HT1080 (cell line): Measurements from ENCODE around the gene CBLN2. TPM values are rescaled to one million over a fixed set of nuclear protein-coding genes. Genes with fewer than 3 reads are reported as not detected.

Experiments used
- DNase-seq: peaks from one replicate; pipeline ENCODE4 v3.0.0-alpha.2; 2015; ENCODE audit warnings: low read depth
- polyA plus RNA-seq, 2 experiments: library from polyadenylated mRNA; depleted of rRNA; stranded (reverse); fragments of >200 nt; gene quantifications; 2 replicates each; pipeline ENCODE4 v1.2.3, GENCODE V29; 2015
- total RNA-seq: library from RNA; depleted of rRNA; stranded (reverse); fragments of >200 nt; shearing (Covaris generic); gene quantifications from 2 replicates; pipeline ENCODE4 v1.2.3, GENCODE V29; 2014; rRNA removed

CBLN2 gene
- not detected in 2 replicates for total RNA-seq
- 0.05 and 0.23 TPM in 2 replicates for polyA plus RNA-seq (2015; cell fraction: cytosol; rRNA removed)
- 0.07 and 0.27 TPM in 2 replicates for polyA plus RNA-seq (2015; cell fraction: nucleus; rRNA removed)

DNA sequence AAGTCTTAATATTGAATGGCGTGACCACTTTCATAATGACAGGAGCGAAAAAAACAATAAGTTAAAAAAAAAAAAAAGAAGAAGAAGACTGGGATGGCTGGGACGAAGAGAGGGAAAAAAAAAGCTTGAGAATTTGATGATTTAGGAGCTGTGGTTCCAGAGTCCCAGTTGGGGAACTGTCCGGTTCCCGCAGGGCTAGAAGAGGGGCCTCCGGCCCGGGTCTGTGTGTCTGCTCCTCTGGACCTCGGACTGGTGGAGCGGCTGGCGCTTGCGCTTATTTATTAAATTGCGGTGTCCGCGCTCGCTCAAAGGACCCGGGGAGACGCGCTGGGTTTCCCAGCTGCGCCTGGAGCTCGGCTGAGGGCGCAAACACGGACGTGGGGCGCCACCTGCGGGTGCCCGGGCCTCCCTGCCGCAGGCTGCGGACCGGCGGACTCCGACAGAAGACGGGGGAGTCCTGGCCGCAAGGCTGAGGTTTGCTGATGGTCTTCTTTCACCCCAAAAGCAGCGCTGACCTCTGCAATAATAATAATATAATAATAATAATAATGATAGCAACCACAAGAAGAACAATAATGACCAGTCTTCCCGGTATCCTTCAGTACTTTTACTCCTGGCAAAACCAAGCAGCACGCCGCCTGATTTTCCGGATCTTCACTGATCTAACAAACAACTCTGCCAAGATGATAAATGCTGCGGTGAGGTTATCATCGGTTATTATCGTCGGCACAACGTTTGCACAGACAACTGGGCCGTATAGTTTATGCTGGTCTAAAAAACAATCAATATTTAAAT, at the start of gene CBLN2:
TSS of gene CBLN2 (minus strand) at position 251 of the 795 bp plus-strand sequence. CDS start 2,182 bp downstream, outside the sequence.
- peak; percentile 66 for DNase-seq

DNA sequence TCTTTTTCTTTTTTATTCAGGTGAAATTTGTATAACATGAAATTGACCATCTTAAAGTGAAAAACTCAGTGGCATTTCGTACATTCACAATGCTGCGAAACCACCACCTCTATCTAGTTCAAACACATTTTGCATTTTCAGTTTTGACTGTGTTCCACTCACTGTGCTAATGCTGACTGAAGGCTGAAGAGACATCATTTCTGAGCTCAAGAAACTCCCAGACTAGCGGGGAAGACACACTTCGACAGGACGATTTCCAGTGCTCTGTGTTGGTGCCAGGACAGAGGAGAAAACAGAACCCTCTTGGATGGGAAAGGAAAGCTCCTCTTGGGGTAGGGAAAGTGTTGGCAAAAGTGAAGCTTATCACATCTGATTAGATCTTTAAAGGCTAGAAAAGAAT, 44.2 kb upstream of the CBLN2 start:
- no peak for DNase-seq

DNA sequence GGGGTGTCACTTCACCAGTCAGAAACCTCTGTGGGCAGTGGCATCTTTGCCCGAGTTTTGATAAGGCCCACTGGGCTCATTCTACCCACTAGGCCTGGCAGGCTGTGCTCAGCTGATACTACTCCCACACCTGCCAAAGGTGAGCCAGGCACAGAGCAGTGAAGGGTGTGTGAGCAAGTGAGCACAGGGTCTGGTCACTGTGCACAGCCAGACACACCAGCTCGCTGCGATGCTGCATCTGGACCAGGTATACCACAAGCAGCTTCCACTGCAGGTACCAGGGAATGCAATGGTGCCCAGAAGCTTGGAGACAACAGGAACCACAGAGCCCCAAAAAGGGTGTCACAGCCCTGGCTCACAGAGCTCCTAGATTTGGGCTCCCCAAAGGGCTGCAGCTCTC, 40.6 kb upstream of the CBLN2 start:
- DNase-seq: no peak

DNA sequence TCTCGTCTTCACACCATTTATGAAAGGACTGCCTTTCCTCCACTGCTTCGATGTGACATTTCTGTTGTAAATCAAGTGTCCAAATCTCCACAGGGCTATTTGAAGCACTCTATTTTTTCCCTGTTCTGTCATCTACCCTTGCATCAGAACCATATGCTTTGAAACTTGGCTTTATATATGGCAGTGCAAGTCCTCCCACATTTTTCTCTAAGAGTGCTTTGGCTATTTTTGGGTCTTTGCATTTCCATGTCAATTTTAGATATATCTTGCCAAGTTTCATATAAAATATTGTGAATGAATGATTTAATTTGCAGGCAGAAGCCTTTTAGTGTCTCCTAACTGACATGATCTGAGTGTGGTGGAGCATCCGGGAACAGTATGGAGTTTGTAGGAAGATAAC, 37.8 kb upstream of the CBLN2 start:
- DNase-seq: no peak

DNA sequence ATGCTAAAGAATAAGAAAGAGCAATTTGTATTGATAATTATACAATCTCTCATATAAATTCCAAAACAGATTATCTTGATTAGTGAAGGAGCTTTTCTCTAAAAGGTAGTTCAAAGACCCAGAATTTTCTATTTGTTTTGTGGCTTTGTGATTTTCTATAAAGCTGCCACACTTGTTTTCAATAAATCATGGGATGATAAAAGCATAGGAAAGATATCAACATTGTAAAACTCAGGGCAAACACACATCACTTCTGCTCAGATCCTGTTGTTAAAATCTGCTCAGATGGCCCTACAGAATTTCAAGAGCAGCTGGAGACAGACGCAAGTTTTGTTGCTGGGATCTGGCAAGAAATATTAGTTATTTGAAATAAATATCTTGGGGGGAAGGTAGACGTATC, 28.8 kb upstream of the CBLN2 start:
- DNase-seq: no peak

DNA sequence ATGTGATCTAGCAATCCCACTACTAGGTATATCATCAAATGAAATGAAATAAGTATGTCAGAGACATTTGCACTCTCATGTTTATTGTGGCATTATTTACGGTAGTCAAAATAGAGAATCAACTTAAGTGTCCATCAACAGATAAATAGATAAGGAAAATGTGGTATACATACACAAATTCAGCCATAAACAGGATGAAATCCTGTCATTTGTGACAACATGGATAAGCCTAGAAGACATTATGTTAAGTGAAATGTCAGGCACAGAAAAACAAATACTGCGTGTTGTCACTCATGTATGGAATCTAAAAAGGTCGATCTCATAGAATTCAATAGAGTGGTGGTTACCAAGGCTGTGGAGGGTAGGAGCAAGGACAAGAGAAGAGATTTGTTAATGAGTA, 22.1 kb upstream of the CBLN2 start:
- no peak for DNase-seq

DNA sequence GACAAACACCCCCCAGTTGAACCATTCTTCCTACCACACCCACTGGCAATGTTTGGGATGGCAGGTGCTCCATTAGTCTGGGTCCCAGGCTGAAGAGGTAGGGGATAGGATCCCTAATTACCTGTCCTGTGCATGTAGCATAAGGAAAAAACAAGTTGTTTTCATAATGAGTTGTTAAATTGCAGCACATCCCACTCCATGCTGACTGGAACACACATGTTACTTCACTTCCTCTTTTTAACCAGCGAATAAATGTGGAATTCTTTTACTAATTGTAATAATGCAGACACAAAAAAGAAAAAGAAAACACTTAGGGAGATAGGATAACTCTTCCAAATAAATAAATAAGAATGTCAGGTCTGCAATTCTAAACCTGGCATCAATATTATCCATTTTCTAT, 11.8 kb upstream of the CBLN2 start:
- DNase-seq: no peak

DNA sequence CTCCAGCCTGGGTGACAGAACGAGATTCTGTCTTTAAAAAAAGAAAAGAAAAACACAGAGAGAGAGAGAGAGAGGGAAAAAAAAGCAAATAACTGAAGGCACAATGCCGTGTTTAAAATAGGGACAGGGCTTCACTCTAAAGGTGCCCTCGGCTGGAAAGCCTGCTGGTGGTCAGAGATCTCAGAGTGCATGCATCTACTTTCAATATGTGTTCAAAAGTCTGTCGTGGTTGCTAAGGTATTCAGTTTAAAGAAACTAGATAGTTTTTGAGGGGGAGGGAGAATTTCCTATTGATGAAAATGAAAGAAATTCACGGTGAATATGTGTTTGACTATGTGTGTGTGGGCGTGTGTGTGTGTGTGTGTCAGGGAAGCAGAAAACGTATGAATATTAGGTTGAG, 11.0 kb upstream of the CBLN2 start:
- no peak for DNase-seq

DNA sequence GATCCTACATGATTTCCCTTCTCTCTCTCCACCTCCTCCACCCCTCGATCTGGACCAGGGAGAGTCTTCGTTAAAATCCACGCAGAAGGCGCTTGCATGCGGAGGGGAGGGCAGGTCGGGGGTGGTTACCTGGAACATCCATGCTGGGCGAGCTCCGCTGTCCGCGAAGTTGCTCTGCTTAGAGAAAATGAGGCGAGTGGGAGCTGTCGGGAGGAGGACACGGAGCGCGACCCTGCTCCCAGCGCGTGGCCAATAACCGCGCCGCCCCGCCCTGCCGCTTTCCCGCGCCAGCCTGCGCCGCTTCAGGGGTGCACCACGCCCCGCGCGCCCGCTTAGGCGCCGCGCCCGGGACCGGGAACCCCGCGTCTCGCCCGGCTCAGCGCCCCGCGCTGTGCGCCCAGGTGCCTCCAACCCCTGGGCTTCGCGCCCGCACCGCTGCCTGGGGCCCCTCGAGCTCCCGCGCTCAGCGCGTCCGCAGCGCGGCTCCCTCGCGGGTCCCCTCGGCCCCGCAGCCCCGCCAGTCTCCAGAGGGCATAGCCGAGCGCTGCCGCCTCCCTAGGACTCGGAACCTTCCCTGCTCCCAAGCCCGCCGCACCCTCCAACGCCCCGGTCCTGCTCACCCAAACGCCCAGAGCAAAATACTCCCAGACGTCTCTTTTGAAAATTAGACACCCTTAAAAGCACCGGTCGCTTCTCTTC, 636 bp downstream of the CBLN2 start:
- no peak for DNase-seq

DNA sequence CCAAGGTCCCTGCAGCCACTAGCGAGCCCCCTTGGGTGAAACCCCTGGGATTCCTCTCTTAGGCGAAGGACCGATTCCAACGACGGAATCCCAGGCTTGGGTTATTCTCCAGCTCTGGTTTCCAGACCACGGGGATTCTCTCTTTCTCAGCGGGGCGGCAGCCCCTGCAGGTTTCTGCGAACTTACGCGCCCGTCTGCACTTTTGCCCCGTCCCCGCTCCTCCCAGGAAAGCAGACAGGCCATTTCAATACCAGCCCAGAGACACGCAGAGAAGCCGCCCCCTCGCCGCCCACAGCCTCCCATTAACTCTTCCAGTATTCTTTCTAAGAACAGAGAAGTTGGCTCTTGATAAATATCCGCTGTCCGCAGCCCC, 1.2 kb downstream of the CBLN2 start:
- no peak for DNase-seq

DNA sequence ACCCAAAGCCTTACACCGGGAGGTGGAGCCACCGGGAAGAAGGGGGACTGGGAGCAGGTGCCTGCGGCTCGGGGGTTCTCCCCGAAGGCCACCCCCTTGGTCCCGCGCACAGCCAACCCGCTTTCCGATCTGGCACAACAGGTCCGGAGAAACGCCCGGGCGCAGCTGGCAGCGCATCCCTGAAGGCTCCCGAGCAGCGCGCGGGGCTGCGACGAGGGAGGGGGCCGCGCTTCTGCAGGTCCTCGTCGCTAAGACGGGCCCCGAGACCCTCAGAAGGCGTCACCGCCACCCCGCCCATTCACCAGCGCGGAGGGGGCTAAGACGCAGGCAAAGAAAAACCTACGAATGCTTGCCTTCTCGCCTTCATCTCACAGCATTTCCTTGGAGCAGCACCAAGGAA, 1.8 kb downstream of the CBLN2 start:
- no peak for DNase-seq

DNA sequence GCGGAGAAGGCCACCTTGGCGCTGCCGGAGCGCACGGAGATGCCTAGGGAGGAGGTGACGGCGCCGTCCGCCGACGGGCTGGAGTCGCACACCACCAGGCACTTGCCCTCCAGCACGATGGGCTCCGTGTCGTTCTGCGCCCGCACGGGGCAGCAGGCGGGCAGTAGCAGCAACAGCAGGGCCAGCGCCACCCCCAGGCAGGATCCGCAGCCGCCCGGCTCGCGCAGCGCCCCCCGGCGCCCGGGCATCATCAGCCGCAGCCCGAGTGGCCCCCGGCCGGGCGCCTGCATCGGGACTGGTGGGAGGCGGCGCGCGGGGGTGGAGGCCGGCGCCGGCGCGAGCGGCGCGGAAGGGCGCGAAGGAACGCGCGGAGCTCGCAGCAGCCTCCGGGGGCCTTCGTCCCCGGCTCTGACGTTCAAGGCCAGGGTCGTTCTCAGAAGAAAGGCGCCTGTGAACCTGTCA, 2.2 kb downstream of the CBLN2 start:
- DNase-seq: no peak

DNA sequence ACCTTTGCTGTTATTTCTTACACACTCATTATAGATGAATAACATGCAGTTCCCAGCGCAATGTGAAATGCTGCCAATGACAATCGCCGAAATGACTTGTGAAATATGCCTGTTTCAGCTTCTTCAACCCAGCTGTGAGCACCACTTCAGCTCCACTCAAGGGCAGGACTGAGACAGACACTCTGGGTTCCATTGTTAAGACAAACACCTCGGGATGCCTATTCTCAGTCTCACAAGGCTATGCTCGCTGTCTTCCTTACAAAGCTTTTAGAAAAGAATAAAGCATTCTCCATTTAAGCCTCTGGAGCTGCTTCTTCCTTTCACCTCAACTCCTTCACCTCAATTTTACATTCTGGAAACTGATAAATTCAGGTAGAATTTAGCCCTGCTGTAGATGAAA, 4.2 kb downstream of the CBLN2 start:
- DNase-seq: no peak

DNA sequence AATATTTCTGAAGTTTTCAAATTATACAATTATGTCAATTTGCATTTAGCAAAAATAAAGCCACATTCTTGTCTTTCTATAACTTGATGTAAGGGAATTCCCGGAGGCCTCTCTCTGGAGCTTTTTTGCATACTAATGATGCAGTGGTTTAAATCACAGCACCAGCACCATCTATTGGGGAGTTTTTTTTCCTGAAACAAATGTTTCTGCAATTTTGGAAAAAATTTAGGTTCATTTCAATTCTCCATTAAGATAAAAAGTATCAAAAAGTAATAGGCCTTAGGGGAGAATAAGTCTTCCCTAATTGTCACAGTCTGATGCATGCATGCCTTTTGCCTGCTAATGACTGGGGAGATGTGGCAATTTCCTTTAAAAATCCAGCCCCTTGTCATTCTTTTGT, 13.5 kb downstream of the CBLN2 start:
- no peak for DNase-seq

DNA sequence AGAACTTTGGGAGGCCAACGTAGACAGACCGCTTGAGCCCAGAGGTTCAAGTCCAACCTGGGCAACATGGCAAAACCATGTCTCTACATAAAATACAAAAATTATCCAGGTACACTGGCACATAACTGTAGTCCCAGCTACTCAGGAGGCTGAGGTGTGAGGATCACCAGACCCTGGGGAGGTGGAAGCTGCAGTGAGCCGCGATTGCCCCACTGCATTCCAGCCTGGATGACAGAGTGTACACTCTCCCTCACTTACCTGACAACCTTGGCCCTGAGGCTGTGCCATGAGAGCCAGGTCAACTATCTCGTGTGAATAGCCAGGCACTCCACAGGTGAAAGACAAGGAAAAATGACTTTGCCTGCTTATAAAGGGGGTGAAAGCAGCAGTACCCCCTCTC, 39.3 kb downstream of the CBLN2 start:
- DNase-seq: no peak

DNA sequence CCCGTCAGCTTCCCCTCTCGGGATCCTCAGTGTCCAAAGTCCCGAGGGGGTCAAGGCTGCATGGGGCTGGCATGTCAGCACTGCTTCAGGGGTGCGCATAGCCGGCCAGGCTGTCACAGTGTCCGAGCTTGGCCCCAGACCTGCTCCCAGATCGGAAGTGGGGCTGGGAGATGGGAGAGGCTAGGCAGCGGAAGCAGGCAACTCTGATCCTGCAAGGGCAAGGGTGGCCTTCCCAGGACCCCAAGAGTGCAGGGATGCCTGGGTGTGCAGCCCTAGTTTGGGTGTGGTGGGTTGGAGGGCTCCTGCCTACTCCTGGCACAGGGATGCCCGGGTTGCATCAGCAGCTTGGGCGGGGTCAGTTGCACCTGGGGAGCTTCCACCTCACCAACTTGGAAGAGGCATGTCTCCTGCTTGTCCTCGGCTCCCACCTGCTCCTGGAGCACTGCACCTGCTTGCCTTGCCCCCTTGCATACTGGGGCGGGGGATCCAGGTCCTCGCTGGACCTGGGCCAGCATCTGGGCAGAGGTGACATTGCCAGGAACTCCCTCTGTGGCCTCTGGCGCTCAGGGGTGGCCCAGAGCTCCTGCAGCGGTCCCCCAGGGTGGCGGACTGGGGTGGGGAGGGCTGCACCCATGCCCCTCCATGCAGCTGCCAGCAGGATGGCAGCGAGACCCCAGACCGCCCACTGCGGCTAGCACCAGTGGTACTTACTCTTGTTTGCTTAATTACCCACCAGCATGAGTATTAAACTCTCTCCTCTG, 41.3 kb downstream of the CBLN2 start:
- DNase-seq: no peak

DNA sequence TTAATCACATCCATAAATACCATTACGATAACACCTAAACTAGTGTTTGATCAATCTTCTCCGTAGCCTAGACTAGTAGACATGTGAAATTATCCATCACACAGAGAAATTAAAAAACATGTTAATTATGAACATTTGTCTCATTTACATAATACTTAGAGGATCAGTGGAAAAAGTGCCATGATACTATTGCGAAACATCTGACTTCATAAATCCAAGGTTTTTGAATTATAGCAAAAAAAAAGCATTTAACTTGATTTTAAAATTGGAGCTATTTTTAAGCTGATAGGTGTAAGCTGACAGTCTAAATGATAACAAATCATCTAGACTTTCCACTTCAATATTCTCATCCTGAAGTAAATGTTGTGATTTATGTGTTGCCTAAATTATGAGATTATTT, 51.6 kb downstream of the CBLN2 start:
- no peak for DNase-seq
